SK-N-SH (cell line): ENCODE results near the gene SLC66A1. TPM values are rescaled to one million over a fixed set of nuclear protein-coding genes. Genes with fewer than 3 reads are reported as not detected.

Experiments used
- CTCF ChIA-PET: fragments of 300-600, 350-600 bp; formaldehyde crosslinking; extraction: SDS; loops from one replicate; lab custom pipeline; 2021; lab: Yijun Ruan, JAX
- POLR2A ChIA-PET: fragments of 350-600 bp; sonication (Branson Sonifier 250); formaldehyde crosslinking; extraction: SDS; loops from one replicate; lab custom pipeline; 2020; ENCODE audit warnings: antibody characterized with exemption, inconsistent platforms; lab: Yijun Ruan, JAX
- DNase-seq: peaks from one replicate; pipeline ENCODE4 v3.0.0; 2012
- H2AFZ ChIP-seq: fragments of 200-600 bp; sonication (generic); 2 replicates; pipeline ENCODE4 v1.8.1; 2016; ENCODE audit warnings: antibody characterized with exemption, mild to moderate bottlenecking, low read depth
- H3F3A ChIP-seq: fragments of 200-600 bp; sonication (generic); replicated peaks from 2 replicates; pipeline ENCODE3; 2016; ENCODE audit warnings: antibody characterized with exemption, mild to moderate bottlenecking; ENCODE audit not compliant: insufficient read depth
- H3K27ac ChIP-seq, 2 experiments: fragments of 200-500 bp in 1 of 2; fragments of 200-600 bp in 1 of 2; sonication (Bioruptor generic) in 1 of 2; sonication (generic), shearing (Covaris generic) in 1 of 2; 2 replicates each; pipeline versions ENCODE4 v1.5.1 to v1.6.1; 2014 to 2016; ENCODE audit warnings: low read depth in 2 of 2, inconsistent platforms in 1 of 2, low read length in 1 of 2, mild to moderate bottlenecking in 1 of 2, mixed read lengths in 1 of 2
- H3K27me3 ChIP-seq: fragments of 200-600 bp; sonication (generic), shearing (Covaris generic); 2 replicates; pipeline ENCODE4 v1.6.1; 2016; ENCODE audit warnings: mixed run types; ENCODE audit not compliant: insufficient read depth
- H3K36me3 ChIP-seq, 2 experiments: fragments of 200-500 bp in 1 of 2; fragments of 200-600 bp in 1 of 2; sonication (Bioruptor generic) in 1 of 2; sonication (generic) in 1 of 2; replicated peaks in 1 of 2; 2 replicates each; pipeline versions ENCODE3 to v1.5.1; 2014 to 2016; ENCODE audit warnings: low read length in 1 of 2, mild to moderate bottlenecking in 1 of 2; ENCODE audit not compliant: insufficient read depth in 2 of 2, control insufficient read depth in 1 of 2
- H3K4me1 ChIP-seq, 2 experiments: fragments of 200-500 bp in 1 of 2; fragments of 200-600 bp in 1 of 2; sonication (Bioruptor generic) in 1 of 2; sonication (generic), shearing (Covaris generic) in 1 of 2; 2 replicates each; pipeline versions ENCODE4 v1.5.1 to v1.6.1; 2014 to 2016; ENCODE audit warnings: low read depth in 1 of 2, low read length in 1 of 2, mixed run types in 1 of 2; ENCODE audit not compliant: insufficient read depth in 2 of 2, control insufficient read depth in 1 of 2
- H3K4me2 ChIP-seq: fragments of 200-600 bp; sonication (generic), shearing (Covaris generic); 2 replicates; pipeline ENCODE4 v1.6.1; 2017; ENCODE audit warnings: mixed run types
- H3K4me3 ChIP-seq, 2 experiments: fragments of 200-500 bp in 1 of 2; fragments of 200-600 bp in 1 of 2; sonication (Bioruptor generic) in 1 of 2; sonication (generic), shearing (Covaris generic) in 1 of 2; 2 replicates each; pipeline versions ENCODE4 v1.5.1 to v1.8.1; 2014 to 2016; ENCODE audit warnings: low read depth in 2 of 2, inconsistent platforms in 1 of 2, low read length in 1 of 2, mild to moderate bottlenecking in 1 of 2, mixed read lengths in 1 of 2, moderate library complexity in 1 of 2
- H3K79me2 ChIP-seq: fragments of 200-600 bp; sonication (generic); 2 replicates; pipeline ENCODE4 v1.8.1; 2017; ENCODE audit warnings: mild to moderate bottlenecking; ENCODE audit not compliant: insufficient read depth
- H3K9ac ChIP-seq: fragments of 200-600 bp; sonication (generic); 2 replicates; pipeline ENCODE4 v1.6.1; 2017; ENCODE audit warnings: mixed run types
- H3K9me2 ChIP-seq: fragments of 200-600 bp; sonication (generic); 2 replicates; pipeline ENCODE4 v1.6.1; 2017; ENCODE audit warnings: mixed run types
- H3K9me3 ChIP-seq: fragments of 200-600 bp; sonication (generic); 2 replicates; pipeline ENCODE4 v1.6.1; 2017; ENCODE audit warnings: mixed run types, mild to moderate bottlenecking, moderate library complexity
- H4K20me1 ChIP-seq: fragments of 200-600 bp; sonication (generic); 2 replicates; pipeline ENCODE4 v1.6.1; 2017; ENCODE audit warnings: mild to moderate bottlenecking, mixed run types; ENCODE audit not compliant: insufficient read depth
- CHD2 ChIP-seq: fragments of 150-350 bp; IDR thresholded peaks from 2 replicates; pipeline ENCODE4 v1.6.1; 2018; ENCODE audit warnings: low read length; ENCODE audit not compliant: partially characterized antibody
- EZH2phosphoT487 ChIP-seq: fragments of 200-600 bp; sonication (generic); IDR thresholded peaks from 2 replicates; pipeline ENCODE4 v1.6.1; 2017; ENCODE audit warnings: low read depth, mixed run types, mild to moderate bottlenecking, antibody characterized with exemption, moderate library complexity, borderline replicate concordance
- FOSL2 ChIP-seq: IDR thresholded peaks from 2 replicates; pipeline ENCODE4 v1.4.0; 2012; ENCODE audit warnings: low read depth, mild to moderate bottlenecking, moderate library complexity, borderline replicate concordance
- FOXM1 ChIP-seq: IDR thresholded peaks from 2 replicates; pipeline ENCODE4 v1.4.0; 2012; ENCODE audit warnings: low read depth, mild to moderate bottlenecking
- IRF3 ChIP-seq: fragments of 150-350 bp; IDR thresholded peaks from 2 replicates; pipeline ENCODE4 v1.6.1; 2016; ENCODE audit warnings: mild to moderate bottlenecking, low read depth, low read length
- MAX ChIP-seq: IDR thresholded peaks from 2 replicates; pipeline ENCODE4 v1.4.0; 2012; ENCODE audit warnings: low read depth
- POLR2AphosphoS5 ChIP-seq: IDR thresholded peaks from 2 replicates; pipeline ENCODE4 v1.6.1; 2012; ENCODE audit warnings: low read depth, low read length
- RCOR1 ChIP-seq: fragments of 150-350 bp; IDR thresholded peaks from 2 replicates; pipeline ENCODE4 v1.6.1; 2017; ENCODE audit warnings: antibody characterized with exemption, low read length
- REST ChIP-seq: IDR thresholded peaks from 2 replicates; pipeline ENCODE4 v1.6.1; 2012; ENCODE audit warnings: mild to moderate bottlenecking, low read depth, low read length, moderate library complexity
- RFX5 ChIP-seq: IDR thresholded peaks from 2 replicates; pipeline ENCODE4 v1.6.1; 2012; ENCODE audit warnings: mild to moderate bottlenecking, improper control_type of control experiment, low read length
- RXRA ChIP-seq: IDR thresholded peaks from 2 replicates; pipeline ENCODE4 v1.4.0; 2012; ENCODE audit warnings: low read depth, mild to moderate bottlenecking, borderline replicate concordance
- SMC3 ChIP-seq: IDR thresholded peaks from 2 replicates; pipeline ENCODE4 v1.6.1; 2012; ENCODE audit warnings: low read depth, low read length, improper control_type of control experiment
- TAF1 ChIP-seq: IDR thresholded peaks from 2 replicates; pipeline ENCODE4 v1.6.1; 2012; ENCODE audit warnings: low read depth, mild to moderate bottlenecking, low read length, moderate library complexity, borderline replicate concordance
- WGBS: methylation state at CpG from one replicate; pipeline ENCODE4 v1.1.6; 2017; ENCODE audit warnings: low lambda C conversion rate; 5-methylcytosine and 5-hydroxymethylcytosine counted together
- polyA plus RNA-seq, 3 experiments: library from polyadenylated mRNA; depleted of rRNA; stranded (reverse); fragments of >200 nt; gene quantifications; 2 replicates each; pipeline ENCODE4 v1.2.3, GENCODE V29; 2012

SLC66A1 gene
- polyA plus RNA-seq, 1 of the 3 experiments (the other 2 are of a cell fraction) = 16.9 TPM

- POLR2A ChIA-PET = interaction anchor here (1.7 kb wide), 1 partner anchor 10 kb away, joined by 3 read pairs; no protein-coding TSS in a partner anchor
- no peak for DNase-seq
- H3K27ac ChIP-seq = no peak overlapping the region
- H2AFZ ChIP-seq = no peak overlapping the region
- H3K36me3 ChIP-seq = peaks cover 8 to 16% of the 10 kb centered on the region in 2 experiments
- no peaks in the 10 kb centered on the region for H3K4me1 ChIP-seq
- no peaks in the 10 kb centered on the region for H3K9me3 ChIP-seq
- WGBS = 98% methylated on average over 10 of the region's 10 CpGs
- CTCF ChIA-PET = interaction anchor here (1.5 to 2.8 kb wide), 2 partner anchors 10 to 331 kb away, joined by 3 to 8 read pairs; partner anchors contain the start of genes AKR7A2 and SLC66A1
- H3K4me2 ChIP-seq = no peak overlapping the region
- H3K4me3 ChIP-seq = no peak overlapping the region
- no peak overlapping the region for H3K9ac ChIP-seq
- H3K9me2 ChIP-seq = no peaks in the 10 kb centered on the region
- no peaks in the 10 kb centered on the region for H3F3A ChIP-seq
- H3K79me2 ChIP-seq = peaks cover 8% of the 10 kb centered on the region; the same call in 1 of the 2 replicates
- no peaks in the 10 kb centered on the region for H3K27me3 ChIP-seq
- no peak for TF ChIP-seq RCOR1
- no peak for TF ChIP-seq IRF3
- TF ChIP-seq FOSL2 = no peak
- no peak for TF ChIP-seq TAF1
- TF ChIP-seq MAX = no peak
- TF ChIP-seq SMC3 = no peak
- TF ChIP-seq FOXM1 = no peak
- TF ChIP-seq EZH2phosphoT487 = no peak
- TF ChIP-seq POLR2AphosphoS5 = no peak
- no peak for TF ChIP-seq RXRA
- no peak for TF ChIP-seq REST
- TF ChIP-seq RFX5 = no peak
- TF ChIP-seq CHD2 = no peak
- TF ChIP-seq, all 33 proteins: peak for 0
- H4K20me1 ChIP-seq = no peaks in the 10 kb centered on the region
Measured at GRCh38 chr1:19322481-19322880, 10.4 kb downstream of the SLC66A1 start.
